ENCODE measurements around the gene HDAC4. TPM values are rescaled to one million over a fixed set of nuclear protein-coding genes. Genes with fewer than 3 reads are reported as not detected.

Gene HDAC4
- total and polyA plus RNA-seq, 2 of the 4 experiments (the other 2 are of a cell fraction) = 4.1 to 7.2 TPM

- H3K23ac ChIP-seq (ENCODE audit: low read depth, low read length) = no peak overlapping the region
- H3K9ac ChIP-seq (ENCODE audit: low read depth, low read length) = no peak overlapping the region
- H2AK5ac ChIP-seq (ENCODE audit: low read depth, low read length) = no peak overlapping the region
- no peak overlapping the region for H2BK20ac ChIP-seq (ENCODE audit: low read depth, low read length)
- H3K4me3 ChIP-seq (ENCODE audit: insufficient read depth, low read depth, low read length) = no peak overlapping the region
- no peak overlapping the region for H4K91ac ChIP-seq (ENCODE audit: insufficient read depth, low read depth, low read length)
- no peak overlapping the region for H2BK120ac ChIP-seq (ENCODE audit: low read depth, low read length)
- no peak overlapping the region for H3K18ac ChIP-seq (ENCODE audit: low read depth, low read length)
- peaks cover 2% of the 10 kb centered on the region for H3K9me3 ChIP-seq (ENCODE audit: control insufficient read depth, insufficient read depth, low read length)
- ATAC-seq (ENCODE audit: low read depth) = no peak
- H2BK5ac ChIP-seq (ENCODE audit: low read depth, low read length, poor library complexity, severe bottlenecking) = no peak overlapping the region
- H3K27ac ChIP-seq (ENCODE audit: insufficient read depth, low read length) = no peak overlapping the region
- H2BK15ac ChIP-seq (ENCODE audit: low read depth, low read length) = no peak overlapping the region
- no peak overlapping the region for H3K14ac ChIP-seq (replicated peaks; ENCODE audit: low read depth, low read length)
- H3K27me3 ChIP-seq (ENCODE audit: control insufficient read depth, insufficient read depth, low read length) = no peaks in the 10 kb centered on the region
- dilution Hi-C loops (cut with HindIII; ENCODE audit: low sequenced_read_pairs, unreplicated experiment) (no loop called here), in situ Hi-C loops (cut with MboI; ENCODE audit: low sequenced_read_pairs) (loop anchor here (10.0 kb wide), 1 partner anchor 936 kb away; no protein-coding TSS in a partner anchor), intact Hi-C loops (cut with micrococcal nuclease) (no loop called here)
- no peak overlapping the region for H3K4me2 ChIP-seq (ENCODE audit: low read depth, low read length)
- ChIA-PET CTCF (no interaction called here), POLR2A (ENCODE audit: unreplicated experiment) (no interaction called here)
- peaks cover 44% of the 10 kb centered on the region for H3K36me3 ChIP-seq (ENCODE audit: control insufficient read depth, insufficient read depth, low read length)
- no peak overlapping the region for H2AFZ ChIP-seq (replicated peaks; ENCODE audit: low read length, poor library complexity)
- H3K79me1 ChIP-seq (ENCODE audit: low read depth in 1 of 2, low read length in 2 of 2) = no peaks in the 10 kb centered on the region
- no CpG with 5 or more reads among the region's 8 CpGs for WGBS, 2 experiments (ENCODE audit: extremely low coverage in 2 of 2, insufficient read length in 1 of 2)
- H3K9me1 ChIP-seq (ENCODE audit: insufficient read depth, low read length) = 0 out of 2 replicates have a peak, but pooled peaks cover 5% of the 10 kb centered on the region
- H2AK9ac ChIP-seq (replicated peaks; ENCODE audit: low read depth, low read length, poor library complexity) = no peak overlapping the region
- H3K56ac ChIP-seq (ENCODE audit: extremely low read depth, insufficient read depth, low read length) = no peak overlapping the region
- TF ChIP-seq BHLHE40 (IDR thresholded peaks at IDR 0.05; ENCODE audit: low read depth, low read length) (no peak), USF2 (IDR thresholded peaks at IDR 0.05; ENCODE audit: low read depth, low read length) (no peak), FOS (IDR thresholded peaks at IDR 0.05; ENCODE audit: low read depth, low read length) (no peak), CHD1 (IDR thresholded peaks at IDR 0.05; ENCODE audit: low read depth, low read length) (no peak), CEBPB (IDR thresholded peaks at IDR 0.05; ENCODE audit: low read depth, low read length) (no peak), MAFK (IDR thresholded peaks at IDR 0.05; ENCODE audit: low read depth, low read length) (no peak), CTCF (conservative IDR thresholded peaks at IDR 0.05; ENCODE audit: low read depth, low read length) (no peak), RCOR1 (IDR thresholded peaks at IDR 0.05; ENCODE audit: insufficient replicate concordance, low read length) (no peak), MXI1 (IDR thresholded peaks at IDR 0.05; ENCODE audit: borderline replicate concordance, low read depth, low read length) (no peak), ELK1 (IDR thresholded peaks at IDR 0.05; ENCODE audit: borderline replicate concordance, low read depth, low read length) (no peak), NFE2L2 (IDR thresholded peaks at IDR 0.05; ENCODE audit: low read depth, low read length) (no peak)
- no peak overlapping the region for H4K8ac ChIP-seq (ENCODE audit: low read depth in 2 of 2, low read length in 2 of 2)
- H4K5ac ChIP-seq (ENCODE audit: low read depth, low read length) = no peak overlapping the region
- H3K4me1 ChIP-seq (ENCODE audit: control insufficient read depth, insufficient read depth, low read length) = no peaks in the 10 kb centered on the region
- DNase-seq = no peak
- H3K4ac ChIP-seq (ENCODE audit: low read depth, low read length) = no peak overlapping the region
- H4K20me1 ChIP-seq (ENCODE audit: insufficient read depth, low read length) = no peaks in the 10 kb centered on the region
- no TSS peak for BruUV-seq (replicated peaks)
These were observed 342.1 kb downstream of the HDAC4 start for GRCh38 chr2:239058766-239059165.

Measured in IMR-90 (cell line).